ENCODE results near the gene PTPRF.

The PTPRF gene

DNA sequence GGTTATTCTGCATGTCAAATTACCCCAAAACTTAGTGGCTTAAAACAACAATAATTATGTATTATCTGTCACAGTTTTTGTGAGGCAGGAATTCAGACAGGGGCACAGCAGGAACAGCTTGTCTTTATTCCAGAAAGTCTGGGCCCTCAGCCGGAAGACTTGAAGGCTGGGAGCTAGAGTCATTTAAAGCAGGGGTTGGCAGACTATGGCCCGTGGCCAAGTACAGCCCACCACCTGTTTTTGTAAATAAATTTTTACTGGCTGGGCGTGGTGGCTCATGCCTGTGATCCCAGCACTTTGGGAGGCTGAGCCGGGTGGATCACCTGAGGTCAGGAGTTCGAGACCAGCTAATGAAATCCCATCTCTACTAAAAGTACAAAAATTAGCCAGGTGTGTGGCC is 79.7 kb downstream of the PTPRF start:
- H3K27me3 ChIP-seq (ENCODE audit: control insufficient read depth, insufficient read depth, low read length), result no peaks in the 10 kb centered on the region
- peaks cover 47% of the 10 kb centered on the region for H3K36me3 ChIP-seq (ENCODE audit: control insufficient read depth, insufficient read depth, low read length)
- H3K4me3 ChIP-seq (ENCODE audit: low read length), result no peak overlapping the region
- no peaks in the 10 kb centered on the region for H3K9me3 ChIP-seq (ENCODE audit: control insufficient read depth, low read length)
- H3K4me1 ChIP-seq (ENCODE audit: control insufficient read depth, insufficient read depth, low read length), result no peaks in the 10 kb centered on the region
- H3K9ac ChIP-seq (ENCODE audit: low read length), result no peak overlapping the region

DNA sequence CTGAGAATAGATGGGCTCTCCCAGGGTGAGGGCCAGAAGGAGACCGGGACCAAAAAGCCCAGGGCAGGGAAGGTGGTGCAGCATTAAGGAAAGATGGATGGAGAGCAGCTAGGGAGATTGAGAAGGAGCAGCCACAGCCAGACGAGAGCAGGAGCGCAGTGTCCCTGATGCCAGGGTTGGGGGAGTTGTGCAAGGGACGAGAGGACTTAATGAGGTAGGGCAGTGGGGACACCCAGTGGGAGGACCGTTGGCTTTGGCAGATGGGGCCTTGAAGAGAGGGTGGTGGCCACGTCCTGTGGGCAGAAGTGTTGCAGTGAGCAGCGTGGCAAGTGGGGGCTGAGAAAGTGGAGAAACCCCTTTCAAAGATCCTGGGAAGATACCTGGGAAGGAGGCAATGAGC is 81.3 kb downstream of the PTPRF start:
- Histone ChIP-seq H3K4me3 (ENCODE audit: low read length) (no peak overlapping the region), H3K27me3 (ENCODE audit: control insufficient read depth, insufficient read depth, low read length) (no peaks in the 10 kb centered on the region), H3K36me3 (ENCODE audit: control insufficient read depth, insufficient read depth, low read length) (peaks cover 38% of the 10 kb centered on the region), H3K9ac (ENCODE audit: low read length) (no peak overlapping the region), H3K9me3 (ENCODE audit: control insufficient read depth, low read length) (no peaks in the 10 kb centered on the region), H3K4me1 (ENCODE audit: control insufficient read depth, insufficient read depth, low read length) (no peaks in the 10 kb centered on the region)

DNA sequence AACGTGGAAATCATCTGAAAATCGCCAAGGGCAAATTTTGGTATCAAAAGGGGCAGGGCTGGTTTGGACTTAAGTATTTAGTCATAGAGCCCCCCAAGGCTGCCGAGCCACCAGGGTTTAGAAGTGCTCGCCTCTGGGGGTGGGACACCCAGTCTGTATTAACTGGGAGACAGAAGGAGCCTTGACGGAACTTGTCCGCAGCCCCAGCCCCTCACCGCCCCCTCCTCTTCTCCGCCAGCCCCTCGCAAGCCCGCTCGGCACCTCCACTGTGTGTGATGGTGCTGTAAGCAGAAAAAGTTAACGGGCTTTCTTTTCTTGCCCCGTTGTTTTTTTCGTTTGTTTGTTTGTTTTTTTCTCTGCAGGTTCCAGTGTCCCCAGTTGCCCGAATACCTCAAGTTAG is 81.7 kb downstream of the PTPRF start:
- Histone ChIP-seq H3K36me3 (ENCODE audit: control insufficient read depth, insufficient read depth, low read length) (peaks cover 33% of the 10 kb centered on the region), H3K9me3 (ENCODE audit: control insufficient read depth, low read length) (no peaks in the 10 kb centered on the region), H3K4me1 (ENCODE audit: control insufficient read depth, insufficient read depth, low read length) (no peaks in the 10 kb centered on the region), H3K4me3 (ENCODE audit: low read length) (no peak overlapping the region), H3K9ac (ENCODE audit: low read length) (no peak overlapping the region), H3K27me3 (ENCODE audit: control insufficient read depth, insufficient read depth, low read length) (no peaks in the 10 kb centered on the region)

DNA sequence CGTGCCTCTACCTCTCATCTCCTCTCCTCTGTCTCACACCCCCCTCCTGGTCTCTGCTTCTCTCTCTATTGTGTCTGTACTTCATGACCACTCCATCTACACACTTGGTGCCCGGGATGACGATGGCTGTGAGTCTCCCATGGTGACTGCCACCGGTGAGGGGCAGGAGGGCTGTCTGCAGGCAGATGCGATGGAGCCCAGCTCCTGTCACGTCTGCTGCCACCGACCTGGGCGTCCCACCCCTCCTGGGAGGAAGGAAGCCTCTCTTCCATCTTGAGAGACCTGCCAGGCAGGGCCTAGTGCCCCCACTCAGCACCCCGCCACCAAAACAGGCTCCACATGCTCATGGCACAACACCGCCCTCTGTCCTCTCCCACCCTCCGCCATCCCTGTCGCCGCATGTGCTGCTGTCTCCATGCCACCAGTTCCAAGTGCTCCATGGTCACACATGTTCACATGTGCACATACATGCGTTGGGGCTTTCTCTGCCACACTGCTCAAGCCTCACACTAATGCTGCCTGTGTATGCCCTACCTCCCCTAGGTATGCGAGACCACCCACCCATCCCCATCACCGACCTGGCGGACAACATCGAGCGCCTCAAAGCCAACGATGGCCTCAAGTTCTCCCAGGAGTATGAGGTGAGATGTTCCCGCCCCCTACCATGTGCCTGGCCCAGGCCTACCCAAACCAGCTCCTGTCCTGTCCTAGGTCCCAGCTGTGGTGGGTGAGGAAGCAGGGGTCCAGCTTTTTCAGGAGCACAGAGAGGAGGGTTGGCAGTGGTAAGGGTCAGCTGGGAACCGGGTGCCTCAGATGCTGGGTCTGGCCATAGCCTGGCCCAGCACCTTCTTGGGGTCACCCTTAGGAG is 82.6 kb downstream of the PTPRF start:
- no peak overlapping the region for H3K4me3 ChIP-seq (ENCODE audit: low read length)
- H3K9me3 ChIP-seq (ENCODE audit: control insufficient read depth, low read length), result no peaks in the 10 kb centered on the region
- no peak overlapping the region for H3K9ac ChIP-seq (ENCODE audit: low read length)
- no peaks in the 10 kb centered on the region for H3K27me3 ChIP-seq (ENCODE audit: control insufficient read depth, insufficient read depth, low read length)
- H3K36me3 ChIP-seq (ENCODE audit: control insufficient read depth, insufficient read depth, low read length), result peaks cover 29% of the 10 kb centered on the region
- H3K4me1 ChIP-seq (ENCODE audit: control insufficient read depth, insufficient read depth, low read length), result no peaks in the 10 kb centered on the region

DNA sequence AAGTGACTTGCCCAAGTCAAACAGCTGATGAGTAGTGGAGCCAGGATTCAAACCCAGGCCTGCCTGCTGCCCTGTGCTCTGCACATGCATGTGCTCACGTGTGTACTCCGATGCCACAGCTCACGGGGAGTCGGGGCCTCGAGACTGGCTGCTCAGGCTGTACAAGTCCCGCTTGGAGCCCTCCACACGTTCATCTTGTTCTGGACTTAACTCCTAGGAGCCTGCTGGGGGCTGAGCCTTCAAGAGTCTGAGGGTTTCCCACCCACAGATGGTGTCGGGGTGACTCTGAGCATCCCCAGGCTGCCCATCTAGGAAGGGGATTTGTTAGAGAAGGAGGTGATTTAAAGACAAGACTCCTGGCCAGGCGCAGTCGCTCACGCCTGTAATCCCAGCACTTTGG is 83.5 kb downstream of the PTPRF start:
- Histone ChIP-seq H3K27me3 (ENCODE audit: control insufficient read depth, insufficient read depth, low read length) (no peaks in the 10 kb centered on the region), H3K4me1 (ENCODE audit: control insufficient read depth, insufficient read depth, low read length) (no peaks in the 10 kb centered on the region), H3K36me3 (ENCODE audit: control insufficient read depth, insufficient read depth, low read length) (peaks cover 27% of the 10 kb centered on the region), H3K9me3 (ENCODE audit: control insufficient read depth, low read length) (no peaks in the 10 kb centered on the region), H3K9ac (ENCODE audit: low read length) (no peak overlapping the region), H3K4me3 (ENCODE audit: low read length) (no peak overlapping the region)

DNA sequence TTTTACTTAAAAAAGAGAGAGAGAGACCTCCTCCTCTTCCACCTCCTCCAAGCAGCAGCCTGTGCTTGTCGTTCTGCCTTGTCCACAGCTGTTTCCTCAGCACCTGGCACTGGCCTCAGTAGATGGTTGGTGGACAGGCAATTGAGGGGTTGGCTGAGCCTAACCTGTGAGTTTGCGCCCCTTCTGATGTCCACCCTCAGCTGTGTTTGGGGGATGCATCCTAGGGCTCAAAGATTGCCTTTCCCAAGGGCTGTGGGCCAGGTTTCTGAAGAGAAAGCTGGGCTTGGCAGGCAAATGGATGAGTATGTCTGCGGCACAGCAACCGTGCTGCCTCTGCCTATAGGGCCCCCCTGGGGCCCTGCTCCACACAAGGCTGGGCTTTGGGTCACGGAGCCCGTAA is 84.2 kb downstream of the PTPRF start:
- Histone ChIP-seq H3K4me3 (ENCODE audit: low read length) (no peak overlapping the region), H3K27me3 (ENCODE audit: control insufficient read depth, insufficient read depth, low read length) (no peaks in the 10 kb centered on the region), H3K9me3 (ENCODE audit: control insufficient read depth, low read length) (no peaks in the 10 kb centered on the region), H3K4me1 (ENCODE audit: control insufficient read depth, insufficient read depth, low read length) (no peaks in the 10 kb centered on the region), H3K9ac (ENCODE audit: low read length) (no peak overlapping the region), H3K36me3 (ENCODE audit: control insufficient read depth, insufficient read depth, low read length) (peaks cover 26% of the 10 kb centered on the region)

DNA sequence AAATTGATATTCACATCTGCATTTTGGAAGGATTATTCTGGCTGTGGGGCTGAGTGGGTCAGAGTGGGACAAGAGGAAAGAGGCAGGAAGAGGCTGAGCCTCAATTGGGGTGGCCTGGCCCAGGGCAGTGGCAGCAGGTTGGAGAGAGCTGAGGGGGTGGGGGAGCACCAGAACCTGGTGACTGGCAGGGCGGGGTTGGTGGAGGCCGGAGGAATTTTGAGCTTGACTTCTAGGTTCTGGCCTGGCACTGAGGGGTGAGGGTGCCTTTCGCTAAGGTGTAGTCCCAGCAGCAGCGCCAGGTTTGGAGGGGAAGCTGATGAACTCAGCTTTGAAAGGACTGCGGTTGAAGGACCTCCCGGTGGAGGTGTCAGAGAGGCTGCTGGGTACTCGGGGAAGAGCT is 85.7 kb downstream of the PTPRF start:
- Histone ChIP-seq H3K9ac (ENCODE audit: low read length) (no peak overlapping the region), H3K36me3 (ENCODE audit: control insufficient read depth, insufficient read depth, low read length) (peaks cover 21% of the 10 kb centered on the region), H3K27me3 (ENCODE audit: control insufficient read depth, insufficient read depth, low read length) (no peaks in the 10 kb centered on the region), H3K9me3 (ENCODE audit: control insufficient read depth, low read length) (no peaks in the 10 kb centered on the region), H3K4me3 (ENCODE audit: low read length) (no peak overlapping the region), H3K4me1 (ENCODE audit: control insufficient read depth, insufficient read depth, low read length) (no peaks in the 10 kb centered on the region)

DNA sequence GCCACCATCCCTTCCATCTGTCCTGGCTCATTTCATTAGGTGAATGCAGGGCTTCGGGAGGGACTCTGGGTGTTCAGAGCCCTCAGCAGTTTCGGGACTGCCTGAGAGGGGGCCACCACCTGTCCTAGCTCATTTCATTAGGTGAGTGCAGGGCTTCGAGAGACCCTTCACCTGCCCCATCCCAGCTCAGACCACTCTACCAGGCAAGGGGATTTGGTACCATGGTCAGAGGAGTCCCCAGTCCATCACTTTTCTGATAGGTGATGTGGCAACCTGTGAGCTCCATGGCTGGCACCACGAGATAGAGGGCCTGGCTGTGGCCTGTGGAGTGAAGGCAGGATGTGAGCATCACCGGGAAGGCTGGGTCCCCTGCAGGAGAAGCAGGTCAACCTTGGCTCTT is 86.3 kb downstream of the PTPRF start:
- Histone ChIP-seq H3K27me3 (ENCODE audit: control insufficient read depth, insufficient read depth, low read length) (no peaks in the 10 kb centered on the region), H3K9me3 (ENCODE audit: control insufficient read depth, low read length) (no peaks in the 10 kb centered on the region), H3K4me1 (ENCODE audit: control insufficient read depth, insufficient read depth, low read length) (no peaks in the 10 kb centered on the region), H3K9ac (ENCODE audit: low read length) (no peak overlapping the region), H3K4me3 (ENCODE audit: low read length) (no peak overlapping the region), H3K36me3 (ENCODE audit: control insufficient read depth, insufficient read depth, low read length) (peaks cover 21% of the 10 kb centered on the region)

DNA sequence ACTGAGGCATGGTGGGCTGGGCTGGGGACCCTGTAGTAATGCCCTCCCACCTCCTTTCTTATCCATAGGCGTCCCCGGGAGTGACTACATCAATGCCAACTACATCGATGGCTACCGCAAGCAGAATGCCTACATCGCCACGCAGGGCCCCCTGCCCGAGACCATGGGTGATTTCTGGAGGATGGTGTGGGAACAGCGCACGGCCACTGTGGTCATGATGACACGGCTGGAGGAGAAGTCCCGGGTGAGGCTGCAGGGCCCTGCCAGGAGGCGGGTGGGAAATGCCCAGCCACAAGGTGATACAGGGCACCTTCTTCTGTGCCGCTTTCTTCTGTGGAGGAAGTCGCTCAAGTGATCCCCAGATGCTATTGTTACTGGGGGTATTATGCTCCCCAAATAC is 87.0 kb downstream of the PTPRF start:
- Histone ChIP-seq H3K36me3 (ENCODE audit: control insufficient read depth, insufficient read depth, low read length) (peaks cover 21% of the 10 kb centered on the region), H3K4me1 (ENCODE audit: control insufficient read depth, insufficient read depth, low read length) (no peaks in the 10 kb centered on the region)

DNA sequence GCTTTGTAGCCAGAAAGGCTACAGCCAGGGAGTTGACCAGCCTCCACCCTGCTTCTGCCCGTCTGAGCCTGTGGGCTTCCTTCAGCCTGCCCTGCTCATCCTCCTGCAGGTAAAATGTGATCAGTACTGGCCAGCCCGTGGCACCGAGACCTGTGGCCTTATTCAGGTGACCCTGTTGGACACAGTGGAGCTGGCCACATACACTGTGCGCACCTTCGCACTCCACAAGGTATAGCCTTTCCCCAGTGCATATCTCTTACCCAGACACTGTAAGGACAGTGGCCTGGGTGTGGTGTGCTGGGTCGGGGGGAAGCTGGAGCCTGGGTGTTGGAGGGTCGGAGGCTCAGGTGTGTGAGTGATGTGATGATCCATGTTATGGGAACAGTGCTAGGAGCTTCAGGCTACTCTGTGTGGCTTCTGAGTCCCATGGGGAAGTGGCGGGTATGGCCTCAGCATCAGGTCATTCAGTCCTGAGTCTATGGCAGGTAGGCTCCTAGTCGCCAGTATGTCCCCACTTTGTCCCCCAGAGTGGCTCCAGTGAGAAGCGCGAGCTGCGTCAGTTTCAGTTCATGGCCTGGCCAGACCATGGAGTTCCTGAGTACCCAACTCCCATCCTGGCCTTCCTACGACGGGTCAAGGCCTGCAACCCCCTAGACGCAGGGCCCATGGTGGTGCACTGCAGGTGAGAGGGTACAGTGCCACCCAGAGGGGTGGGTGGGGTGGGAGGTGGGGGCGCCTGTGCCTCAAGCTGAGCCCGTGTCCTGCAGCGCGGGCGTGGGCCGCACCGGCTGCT is 88.0 kb downstream of the PTPRF start:
- no peak overlapping the region for H3K9ac ChIP-seq (ENCODE audit: low read length)
- H3K9me3 ChIP-seq (ENCODE audit: control insufficient read depth, low read length), result no peaks in the 10 kb centered on the region
- peaks cover 13% of the 10 kb centered on the region for H3K36me3 ChIP-seq (ENCODE audit: control insufficient read depth, insufficient read depth, low read length)
- no peaks in the 10 kb centered on the region for H3K4me1 ChIP-seq (ENCODE audit: control insufficient read depth, insufficient read depth, low read length)
- no peak overlapping the region for H3K4me3 ChIP-seq (ENCODE audit: low read length)
- no peaks in the 10 kb centered on the region for H3K27me3 ChIP-seq (ENCODE audit: control insufficient read depth, insufficient read depth, low read length)

More for the DNA sequence above, 87.0 kb downstream of the PTPRF start:
- no peak overlapping the region for H3K4me3 ChIP-seq (ENCODE audit: low read length)
- H3K9ac ChIP-seq (ENCODE audit: low read length), result no peak overlapping the region
- no peaks in the 10 kb centered on the region for H3K27me3 ChIP-seq (ENCODE audit: control insufficient read depth, insufficient read depth, low read length)
- no peaks in the 10 kb centered on the region for H3K9me3 ChIP-seq (ENCODE audit: control insufficient read depth, low read length)

DNA sequence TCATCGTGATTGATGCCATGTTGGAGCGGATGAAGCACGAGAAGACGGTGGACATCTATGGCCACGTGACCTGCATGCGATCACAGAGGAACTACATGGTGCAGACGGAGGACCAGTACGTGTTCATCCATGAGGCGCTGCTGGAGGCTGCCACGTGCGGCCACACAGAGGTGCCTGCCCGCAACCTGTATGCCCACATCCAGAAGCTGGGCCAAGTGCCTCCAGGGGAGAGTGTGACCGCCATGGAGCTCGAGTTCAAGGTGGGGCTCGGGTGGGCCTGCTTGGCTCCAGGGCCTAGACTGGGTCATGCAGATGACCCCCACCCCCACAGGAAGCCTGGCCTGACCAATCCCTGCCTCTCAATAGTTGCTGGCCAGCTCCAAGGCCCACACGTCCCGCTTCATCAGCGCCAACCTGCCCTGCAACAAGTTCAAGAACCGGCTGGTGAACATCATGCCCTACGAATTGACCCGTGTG is 88.7 kb downstream of the PTPRF start:
- Histone ChIP-seq H3K4me3 (ENCODE audit: low read length) (no peak overlapping the region), H3K27me3 (ENCODE audit: control insufficient read depth, insufficient read depth, low read length) (no peaks in the 10 kb centered on the region), H3K4me1 (ENCODE audit: control insufficient read depth, insufficient read depth, low read length) (no peaks in the 10 kb centered on the region), H3K36me3 (ENCODE audit: control insufficient read depth, insufficient read depth, low read length) (peaks cover 8% of the 10 kb centered on the region), H3K9me3 (ENCODE audit: control insufficient read depth, low read length) (no peaks in the 10 kb centered on the region), H3K9ac (ENCODE audit: low read length) (no peak overlapping the region)
